Stimulated activated CD8-positive, alpha-beta memory T cell treated with anti-CD3 and anti-CD28 coated beads, Interleukin-7, amount 100 ng/mL, for 1 hour (primary cell): Measurements from ENCODE around the gene RBM26.

ENCODE experiments used
- DNase-seq, 2 donors: peaks; one replicate each; pipeline ENCODE4 v3.0.0-alpha.2; 2020; ENCODE audit warnings: low read depth in 2 of 2

Gene RBM26

DNA sequence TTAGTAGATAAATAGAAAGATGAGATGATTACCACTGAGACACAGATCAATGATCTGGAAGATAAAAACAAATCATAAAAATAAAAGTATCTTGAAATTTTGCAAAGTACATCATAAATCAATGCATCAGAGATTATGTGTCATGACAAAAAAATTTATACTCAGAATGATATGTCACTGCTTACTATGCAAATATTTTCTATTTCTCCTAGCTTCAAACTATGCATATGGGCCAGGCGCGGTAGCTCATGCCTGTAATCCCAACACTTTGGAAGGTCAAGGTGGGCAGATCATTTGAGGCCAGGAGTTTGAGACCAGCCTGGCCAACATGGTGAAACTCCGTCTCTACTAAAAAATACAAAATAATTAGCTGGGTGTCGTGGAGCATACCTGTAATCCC lies 17.3 kb upstream of the RBM26 start:
- no peak for DNase-seq

GRCh38 chr13:79419365-79419764 lies 13.3 kb upstream of the RBM26 start:
- no peak for DNase-seq

DNA sequence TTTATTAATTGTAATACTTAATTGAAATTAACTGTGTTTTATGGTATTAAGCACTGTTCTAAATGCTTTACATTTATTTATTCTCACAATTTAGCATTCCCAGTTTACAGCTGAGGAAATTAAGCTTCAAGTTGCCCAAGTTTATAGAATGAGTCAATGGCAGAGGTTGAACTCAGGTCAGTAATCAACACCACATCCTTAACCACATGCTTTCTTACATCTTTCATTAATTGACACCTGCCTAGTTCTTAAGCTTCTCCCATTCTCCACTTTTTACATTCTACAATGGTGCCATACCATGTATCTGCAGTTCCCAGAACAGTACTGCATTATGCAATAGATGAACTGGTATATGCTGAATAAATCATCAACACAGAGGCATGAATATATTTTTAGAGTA lies 11.7 kb upstream of the RBM26 start:
- DNase-seq = no peak

DNA sequence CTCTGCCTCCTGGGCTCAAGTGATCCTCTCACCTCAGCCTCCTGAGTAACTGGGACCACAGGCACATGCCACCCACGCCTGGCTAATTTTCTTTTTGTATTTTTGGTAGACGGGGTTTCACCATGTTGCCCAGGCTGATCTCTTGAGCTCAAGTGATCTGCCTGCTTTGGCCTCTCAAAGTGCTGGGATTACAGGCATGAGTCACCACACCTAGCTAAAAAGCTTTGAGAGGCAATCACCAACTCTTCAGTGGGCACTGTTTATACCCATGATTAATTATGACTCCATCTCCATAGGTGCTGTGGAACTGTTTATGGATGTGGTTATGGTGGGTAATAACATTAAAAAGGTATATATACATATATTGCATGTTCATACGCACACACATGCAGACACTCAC lies 7.5 kb upstream of the RBM26 start:
- DNase-seq = no peak

DNA sequence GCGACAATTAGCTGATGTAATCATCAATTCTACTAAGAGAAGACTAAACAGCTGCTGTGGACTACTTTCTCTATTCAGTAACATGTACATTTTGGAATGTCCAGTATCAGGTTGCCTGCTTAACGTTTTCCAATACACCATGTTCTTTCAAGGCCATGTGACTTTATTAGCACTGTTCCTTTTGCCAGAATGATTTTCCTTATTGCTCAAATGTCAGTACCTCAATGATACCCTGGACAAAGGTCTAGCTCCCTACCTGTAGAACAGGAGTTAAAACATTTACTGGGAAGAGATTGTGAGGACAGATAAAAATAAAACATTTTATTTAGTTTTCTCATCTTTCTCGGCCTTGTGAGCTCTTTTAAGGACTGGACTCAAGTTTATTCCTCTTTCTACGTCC lies 3.8 kb upstream of the RBM26 start:
- no peak for DNase-seq

GRCh38 chr13:79407349-79407979 lies 1.4 kb upstream of the RBM26 start:
- DNase-seq = no peak

- DNase-seq = no peak
These were observed 498 bp upstream of the RBM26 start for GRCh38 chr13:79406597-79406908.

DNA sequence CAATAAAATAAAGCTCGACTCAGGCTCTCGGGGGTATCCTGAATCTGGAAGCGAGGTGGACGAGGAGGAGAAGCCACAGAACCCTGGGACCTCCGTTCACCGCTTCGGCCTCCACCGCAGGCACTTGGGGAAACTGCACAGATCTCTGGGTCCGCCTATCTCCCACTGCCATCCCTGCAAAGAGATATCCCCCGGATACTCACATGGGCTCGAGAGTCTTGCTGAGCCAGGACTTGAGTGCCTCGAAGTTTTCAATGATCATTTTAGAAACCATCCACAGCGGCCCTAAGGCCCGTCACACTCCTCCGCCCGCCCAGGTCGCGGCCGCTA lies 589 bp downstream of the RBM26 start:
- DNase-seq = no peak

- no peak for DNase-seq
These were observed 1.1 kb downstream of the RBM26 start for GRCh38 chr13:79404985-79405384.

- DNase-seq = no peak
These were observed 1.7 kb downstream of the RBM26 start for GRCh38 chr13:79404361-79404760.

DNA sequence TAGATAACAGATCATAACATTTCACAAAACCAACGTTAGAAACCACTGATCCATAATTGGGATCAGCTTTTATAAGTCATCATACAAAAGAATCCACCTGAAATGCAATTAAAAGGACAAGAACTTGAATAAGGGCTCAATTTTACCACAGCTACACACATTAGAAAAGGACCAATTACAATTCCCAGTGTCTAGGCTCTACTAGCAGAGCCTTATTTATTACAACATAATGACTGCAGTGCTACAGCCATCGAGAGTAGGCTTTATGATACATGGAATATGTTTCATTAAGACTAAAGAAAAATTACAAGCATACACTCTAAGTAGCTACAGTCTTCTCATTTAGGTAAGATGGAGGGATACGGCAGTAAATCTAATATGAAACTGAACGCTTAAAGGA lies 2.9 kb downstream of the RBM26 start:
- no peak for DNase-seq

- DNase-seq = no peak
These were observed 3.4 kb downstream of the RBM26 start for GRCh38 chr13:79402679-79403078.

GRCh38 chr13:79402074-79402635 lies 3.9 kb downstream of the RBM26 start:
- DNase-seq = no peak

DNA sequence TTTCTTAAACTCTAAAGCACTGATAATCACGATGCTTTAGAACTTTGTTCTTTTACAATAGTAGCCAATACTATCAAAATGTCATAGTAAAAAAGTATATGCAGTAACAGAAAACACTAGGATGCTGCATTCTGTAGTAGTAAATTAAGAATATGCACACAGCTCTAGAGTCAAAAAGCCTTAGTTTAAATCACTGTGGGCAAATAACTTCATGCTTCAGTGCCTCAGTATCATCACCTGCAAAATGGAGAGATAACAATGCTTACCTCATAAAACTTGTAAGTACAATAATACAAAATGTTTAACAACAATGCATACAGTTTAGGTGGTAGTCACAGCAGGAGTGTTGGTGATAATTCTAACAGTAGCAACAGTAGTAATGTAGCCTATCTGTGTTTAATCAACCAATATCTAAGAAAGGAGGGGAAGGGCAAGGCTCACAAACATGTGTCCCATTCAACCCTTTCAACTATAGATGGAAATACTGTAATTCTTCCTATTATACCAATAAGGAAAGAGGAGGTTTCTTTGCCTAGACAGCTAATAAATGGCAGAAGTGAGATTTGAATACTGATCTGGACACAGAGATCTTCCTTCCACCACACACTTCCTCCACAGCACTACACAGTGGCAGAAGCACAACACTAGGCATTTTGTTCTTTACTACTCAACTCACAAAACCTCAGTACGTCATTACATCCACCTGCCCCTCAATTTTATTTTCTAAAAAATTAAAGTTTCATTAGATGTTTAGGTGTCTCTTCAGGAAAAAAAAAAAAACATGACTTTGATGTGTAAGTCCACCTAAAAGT lies 4.6 kb downstream of the RBM26 start:
- DNase-seq = no peak

GRCh38 chr13:79398915-79399314 lies 7.1 kb downstream of the RBM26 start:
- no peak for DNase-seq

DNA sequence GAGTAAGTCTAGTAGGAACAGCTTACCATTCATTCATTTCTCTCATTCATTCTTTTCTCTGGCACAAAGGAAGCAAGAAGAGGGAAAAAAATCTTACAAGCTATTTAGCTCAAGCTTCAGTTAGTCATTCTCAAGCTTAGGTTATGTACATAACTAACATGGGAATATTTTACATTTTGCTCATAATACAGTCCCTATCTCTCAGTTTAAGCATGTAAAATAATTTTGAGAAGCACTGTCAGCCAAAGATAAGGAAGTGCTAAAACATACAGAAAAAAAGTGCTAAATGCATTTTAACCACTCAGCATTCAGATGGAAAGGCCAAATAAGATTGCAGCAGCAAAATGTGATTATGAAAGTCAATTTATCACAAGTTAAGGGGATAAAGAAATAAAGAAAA lies 7.9 kb downstream of the RBM26 start:
- DNase-seq = no peak

- DNase-seq = no peak
These were observed 10.2 kb downstream of the RBM26 start for GRCh38 chr13:79395881-79396280.

- DNase-seq = no peak
These were observed 12.3 kb downstream of the RBM26 start for GRCh38 chr13:79393564-79394249.

GRCh38 chr13:79392882-79393563 lies 13.0 kb downstream of the RBM26 start:
- no peak for DNase-seq

GRCh38 chr13:79389026-79389425 lies 17.0 kb downstream of the RBM26 start:
- DNase-seq = no peak

GRCh38 chr13:79387853-79388252 lies 18.2 kb downstream of the RBM26 start:
- no peak for DNase-seq

GRCh38 chr13:79386125-79386826 lies 19.8 kb downstream of the RBM26 start:
- no peak for DNase-seq
